HL-60 (cell line): ENCODE measurements around the gene AGAP1.

Source experiments
- DNase-seq, 2 experiments: peaks; one replicate each; pipeline ENCODE4 v3.0.0-alpha.2; 2010 to 2020; ENCODE audit warnings: low read depth in 1 of 2, low spot score in 1 of 2
- H3K27ac ChIP-seq: fragments of 250-450 bp; sonication (Bioruptor Pico); replicated peaks from 2 replicates; pipeline ENCODE4 v1.5.1; 2020; ENCODE audit warnings: mild to moderate bottlenecking, moderate library complexity
- H3K27me3 ChIP-seq: fragments of 250-450 bp; sonication (Bioruptor Pico); 2 replicates; pipeline ENCODE4 v1.5.1; 2021; ENCODE audit warnings: mild to moderate bottlenecking, moderate library complexity; ENCODE audit not compliant: insufficient read depth, poor library complexity, severe bottlenecking
- H3K4me3 ChIP-seq: replicated peaks from 2 replicates; pipeline ENCODE4 v1.5.1; 2011; ENCODE audit warnings: mild to moderate bottlenecking, control low read depth, low read length; ENCODE audit not compliant: insufficient read depth
- GABPA ChIP-seq: IDR thresholded peaks from 2 replicates; pipeline ENCODE4 v1.6.1; 2012; ENCODE audit warnings: low read depth
- POLR2AphosphoS5 ChIP-seq: IDR thresholded peaks from 2 replicates; pipeline ENCODE4 v1.6.1; 2012; ENCODE audit warnings: low read depth
- SPI1 ChIP-seq: IDR thresholded peaks from 2 replicates; pipeline ENCODE4 v1.6.1; 2012; ENCODE audit warnings: low read depth, mild to moderate bottlenecking, borderline replicate concordance
- TF ChIP-seq, protein P1 (sequence below): IDR thresholded peaks from one replicate; pipeline ENCODE4 v1.5.1; 2011; ENCODE audit warnings: low read length, control low read depth, inconsistent platforms; ENCODE audit not compliant: insufficient read depth
- TF ChIP-seq, protein P2 (sequence below): IDR thresholded peaks from 2 replicates; pipeline ENCODE4 v1.6.1; 2012; ENCODE audit warnings: low read depth; ENCODE audit not compliant: insufficient replicate concordance

AGAP1 gene

DNA sequence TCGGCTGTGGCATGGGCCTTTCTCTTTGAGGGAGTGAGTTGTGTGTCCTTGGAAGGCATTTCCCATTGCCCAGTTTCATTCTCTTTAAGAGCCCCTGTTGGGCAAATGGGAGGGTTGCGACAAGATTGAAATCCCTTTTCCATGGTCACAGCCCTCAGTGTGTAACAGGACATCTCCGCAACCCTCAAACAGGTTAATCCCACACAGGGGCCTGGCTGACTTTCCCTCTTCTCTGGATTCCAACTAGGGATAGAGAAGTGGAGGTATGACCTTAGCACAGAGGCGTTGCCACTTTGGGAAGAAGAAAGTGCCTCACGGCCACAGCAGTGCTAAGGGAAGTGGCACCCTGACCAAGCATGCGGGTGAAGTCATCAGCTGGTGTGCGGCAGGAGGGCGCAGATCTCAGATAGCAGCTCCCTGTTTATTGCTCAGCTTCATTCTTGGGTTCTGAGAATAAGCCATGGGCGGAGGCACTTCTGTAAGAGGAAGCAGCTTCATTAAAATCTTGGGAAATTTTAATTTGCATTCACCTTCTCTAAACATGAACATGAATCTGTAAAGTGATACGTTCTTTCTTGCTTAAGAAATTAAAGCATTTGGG, 417.9 kb downstream of the AGAP1 start:
- DNase-seq, result no peak
- Histone ChIP-seq H3K27ac (no peak overlapping the region), H3K27me3 (no peaks in the 10 kb centered on the region), H3K4me3 (no peak overlapping the region)
- no peak for TF ChIP-seq SPI1
- TF ChIP-seq, protein P1, sequence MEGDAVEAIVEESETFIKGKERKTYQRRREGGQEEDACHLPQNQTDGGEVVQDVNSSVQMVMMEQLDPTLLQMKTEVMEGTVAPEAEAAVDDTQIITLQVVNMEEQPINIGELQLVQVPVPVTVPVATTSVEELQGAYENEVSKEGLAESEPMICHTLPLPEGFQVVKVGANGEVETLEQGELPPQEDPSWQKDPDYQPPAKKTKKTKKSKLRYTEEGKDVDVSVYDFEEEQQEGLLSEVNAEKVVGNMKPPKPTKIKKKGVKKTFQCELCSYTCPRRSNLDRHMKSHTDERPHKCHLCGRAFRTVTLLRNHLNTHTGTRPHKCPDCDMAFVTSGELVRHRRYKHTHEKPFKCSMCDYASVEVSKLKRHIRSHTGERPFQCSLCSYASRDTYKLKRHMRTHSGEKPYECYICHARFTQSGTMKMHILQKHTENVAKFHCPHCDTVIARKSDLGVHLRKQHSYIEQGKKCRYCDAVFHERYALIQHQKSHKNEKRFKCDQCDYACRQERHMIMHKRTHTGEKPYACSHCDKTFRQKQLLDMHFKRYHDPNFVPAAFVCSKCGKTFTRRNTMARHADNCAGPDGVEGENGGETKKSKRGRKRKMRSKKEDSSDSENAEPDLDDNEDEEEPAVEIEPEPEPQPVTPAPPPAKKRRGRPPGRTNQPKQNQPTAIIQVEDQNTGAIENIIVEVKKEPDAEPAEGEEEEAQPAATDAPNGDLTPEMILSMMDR, result no peak
- TF ChIP-seq, protein P2, sequence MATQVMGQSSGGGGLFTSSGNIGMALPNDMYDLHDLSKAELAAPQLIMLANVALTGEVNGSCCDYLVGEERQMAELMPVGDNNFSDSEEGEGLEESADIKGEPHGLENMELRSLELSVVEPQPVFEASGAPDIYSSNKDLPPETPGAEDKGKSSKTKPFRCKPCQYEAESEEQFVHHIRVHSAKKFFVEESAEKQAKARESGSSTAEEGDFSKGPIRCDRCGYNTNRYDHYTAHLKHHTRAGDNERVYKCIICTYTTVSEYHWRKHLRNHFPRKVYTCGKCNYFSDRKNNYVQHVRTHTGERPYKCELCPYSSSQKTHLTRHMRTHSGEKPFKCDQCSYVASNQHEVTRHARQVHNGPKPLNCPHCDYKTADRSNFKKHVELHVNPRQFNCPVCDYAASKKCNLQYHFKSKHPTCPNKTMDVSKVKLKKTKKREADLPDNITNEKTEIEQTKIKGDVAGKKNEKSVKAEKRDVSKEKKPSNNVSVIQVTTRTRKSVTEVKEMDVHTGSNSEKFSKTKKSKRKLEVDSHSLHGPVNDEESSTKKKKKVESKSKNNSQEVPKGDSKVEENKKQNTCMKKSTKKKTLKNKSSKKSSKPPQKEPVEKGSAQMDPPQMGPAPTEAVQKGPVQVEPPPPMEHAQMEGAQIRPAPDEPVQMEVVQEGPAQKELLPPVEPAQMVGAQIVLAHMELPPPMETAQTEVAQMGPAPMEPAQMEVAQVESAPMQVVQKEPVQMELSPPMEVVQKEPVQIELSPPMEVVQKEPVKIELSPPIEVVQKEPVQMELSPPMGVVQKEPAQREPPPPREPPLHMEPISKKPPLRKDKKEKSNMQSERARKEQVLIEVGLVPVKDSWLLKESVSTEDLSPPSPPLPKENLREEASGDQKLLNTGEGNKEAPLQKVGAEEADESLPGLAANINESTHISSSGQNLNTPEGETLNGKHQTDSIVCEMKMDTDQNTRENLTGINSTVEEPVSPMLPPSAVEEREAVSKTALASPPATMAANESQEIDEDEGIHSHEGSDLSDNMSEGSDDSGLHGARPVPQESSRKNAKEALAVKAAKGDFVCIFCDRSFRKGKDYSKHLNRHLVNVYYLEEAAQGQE, result no peak
- no peak for TF ChIP-seq GABPA
- no peak for TF ChIP-seq POLR2AphosphoS5

DNA sequence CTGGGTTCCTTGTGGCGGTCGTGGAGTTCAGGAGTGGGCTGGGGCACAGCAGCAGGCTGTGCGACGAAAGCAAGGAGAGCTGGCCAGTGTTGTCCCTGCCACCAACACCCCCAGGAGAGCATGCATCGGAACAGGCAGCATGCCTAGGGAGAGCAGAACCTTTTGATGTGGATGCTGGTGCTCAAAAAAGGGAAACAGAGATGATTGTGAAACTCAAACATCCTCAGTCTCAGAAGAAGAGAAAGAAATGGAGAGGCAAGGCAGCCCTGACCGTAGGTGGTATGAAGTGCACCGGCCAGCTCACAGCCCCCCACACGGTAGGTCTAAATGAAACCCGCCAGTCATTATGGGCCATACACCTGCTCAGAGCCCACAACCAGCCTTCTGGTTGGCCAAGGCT, 420.9 kb downstream of the AGAP1 start:
- Histone ChIP-seq H3K27ac (no peak overlapping the region), H3K4me3 (no peak overlapping the region), H3K27me3 (no peaks in the 10 kb centered on the region)
- DNase-seq, result no peak
- TF ChIP-seq POLR2AphosphoS5, result no peak
- no peak for TF ChIP-seq GABPA
- TF ChIP-seq, protein P2, result no peak
- TF ChIP-seq, protein P1, result no peak
- no peak for TF ChIP-seq SPI1

DNA sequence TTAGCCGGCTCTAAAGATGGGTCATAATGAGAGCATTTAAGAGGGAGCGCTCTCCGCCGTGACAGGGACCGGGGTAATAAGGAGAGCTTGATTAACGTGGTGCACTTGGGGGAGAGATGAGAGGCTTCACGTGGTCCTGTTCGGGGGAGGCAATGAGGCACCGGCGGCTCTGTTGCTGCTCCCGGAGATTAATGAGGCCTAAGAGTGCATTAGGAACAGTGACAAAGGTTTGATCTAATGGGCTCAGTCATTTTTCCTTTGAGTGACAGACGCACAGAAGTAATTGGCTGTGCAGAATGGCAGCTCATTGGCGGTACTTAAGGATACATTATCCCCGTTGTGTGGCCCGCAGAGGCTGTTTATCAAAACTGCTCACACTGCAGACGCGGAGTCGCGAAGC, 423.7 kb downstream of the AGAP1 start:
- DNase-seq, result no peak
- Histone ChIP-seq H3K27me3 (no peaks in the 10 kb centered on the region), H3K4me3 (no peak overlapping the region), H3K27ac (no peak overlapping the region)
- TF ChIP-seq SPI1, result no peak
- TF ChIP-seq, protein P2, result no peak
- no peak for TF ChIP-seq POLR2AphosphoS5
- no peak for TF ChIP-seq GABPA
- TF ChIP-seq, protein P1, result no peak
